GM13977 (cell line): Measurements from ENCODE around the gene PTPRM.

Source experiments
- DNase-seq: peaks from one replicate; pipeline ENCODE4 v3.0.0; 2012; ENCODE audit warnings: low spot score
- in situ Hi-C: fragments of 300-500 bp; cut with MboI; formaldehyde crosslinking; loops from one replicate; pipeline ENCODE4 v1.12.0; 2022; ENCODE audit warnings: low sequenced_read_pairs, low pct_unique_long_range_greater_than_20kb, mixed read lengths, inconsistent platforms; ENCODE audit not compliant: unreplicated experiment
- TF ChIP-seq, protein P1 (sequence below): IDR thresholded peaks from 2 replicates; pipeline ENCODE4 v1.5.1; 2012; ENCODE audit warnings: mild to moderate bottlenecking, control low read depth; ENCODE audit not compliant: insufficient read depth; ENCODE audit errors: extremely low read depth, missing control alignments

PTPRM gene

DNA sequence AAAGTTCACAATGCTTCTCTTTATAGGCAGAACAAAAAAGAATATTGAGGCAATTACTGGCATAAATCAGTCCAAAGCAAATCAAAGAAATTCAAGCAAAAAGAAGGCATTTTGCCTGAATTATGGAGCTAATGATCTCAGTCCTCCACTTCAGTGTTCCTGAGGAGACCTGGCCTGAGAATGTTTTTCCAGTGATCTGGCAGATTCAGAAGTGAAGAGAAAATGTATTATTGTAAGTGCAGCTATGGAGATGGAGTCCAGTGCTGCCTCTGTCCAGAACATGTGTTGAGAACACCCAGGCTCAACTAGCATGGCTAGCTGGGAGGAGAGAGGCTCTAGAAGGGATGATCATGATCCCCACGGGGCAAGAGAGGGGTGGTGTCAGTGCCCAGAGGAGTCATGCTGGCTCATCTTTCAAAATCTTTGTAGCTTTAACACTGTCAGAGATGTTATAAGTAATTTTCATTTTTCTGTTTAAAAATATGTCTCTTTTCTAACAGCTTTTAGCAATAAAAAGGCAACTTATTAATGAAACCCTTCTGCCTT lies 675.1 kb downstream of the PTPRM start:
- TF ChIP-seq, protein P1, sequence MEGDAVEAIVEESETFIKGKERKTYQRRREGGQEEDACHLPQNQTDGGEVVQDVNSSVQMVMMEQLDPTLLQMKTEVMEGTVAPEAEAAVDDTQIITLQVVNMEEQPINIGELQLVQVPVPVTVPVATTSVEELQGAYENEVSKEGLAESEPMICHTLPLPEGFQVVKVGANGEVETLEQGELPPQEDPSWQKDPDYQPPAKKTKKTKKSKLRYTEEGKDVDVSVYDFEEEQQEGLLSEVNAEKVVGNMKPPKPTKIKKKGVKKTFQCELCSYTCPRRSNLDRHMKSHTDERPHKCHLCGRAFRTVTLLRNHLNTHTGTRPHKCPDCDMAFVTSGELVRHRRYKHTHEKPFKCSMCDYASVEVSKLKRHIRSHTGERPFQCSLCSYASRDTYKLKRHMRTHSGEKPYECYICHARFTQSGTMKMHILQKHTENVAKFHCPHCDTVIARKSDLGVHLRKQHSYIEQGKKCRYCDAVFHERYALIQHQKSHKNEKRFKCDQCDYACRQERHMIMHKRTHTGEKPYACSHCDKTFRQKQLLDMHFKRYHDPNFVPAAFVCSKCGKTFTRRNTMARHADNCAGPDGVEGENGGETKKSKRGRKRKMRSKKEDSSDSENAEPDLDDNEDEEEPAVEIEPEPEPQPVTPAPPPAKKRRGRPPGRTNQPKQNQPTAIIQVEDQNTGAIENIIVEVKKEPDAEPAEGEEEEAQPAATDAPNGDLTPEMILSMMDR: no peak
- in situ Hi-C loops: no loop called here
- DNase-seq: no peak

DNA sequence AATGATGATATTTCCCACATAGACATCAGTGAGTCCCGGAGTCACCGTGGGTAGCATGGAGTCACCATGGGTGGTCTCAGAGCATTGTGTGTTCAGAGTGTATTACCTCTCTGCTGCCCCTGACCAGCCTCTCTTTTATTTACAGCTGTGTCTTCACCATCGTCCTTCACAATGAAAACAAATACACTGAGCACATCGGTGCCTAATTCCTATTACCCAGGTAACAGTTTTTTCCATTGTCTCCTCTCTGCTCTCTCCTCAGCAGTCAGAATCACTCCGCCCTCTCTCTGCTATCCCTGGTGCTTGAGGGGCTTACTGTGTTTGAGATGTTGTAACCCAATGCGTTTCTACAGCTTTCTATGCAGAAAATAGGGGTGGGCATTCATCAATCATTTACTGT lies 680.6 kb downstream of the PTPRM start:
- no peak for DNase-seq
- in situ Hi-C loops: no loop called here
- TF ChIP-seq, protein P1: no peak

DNA sequence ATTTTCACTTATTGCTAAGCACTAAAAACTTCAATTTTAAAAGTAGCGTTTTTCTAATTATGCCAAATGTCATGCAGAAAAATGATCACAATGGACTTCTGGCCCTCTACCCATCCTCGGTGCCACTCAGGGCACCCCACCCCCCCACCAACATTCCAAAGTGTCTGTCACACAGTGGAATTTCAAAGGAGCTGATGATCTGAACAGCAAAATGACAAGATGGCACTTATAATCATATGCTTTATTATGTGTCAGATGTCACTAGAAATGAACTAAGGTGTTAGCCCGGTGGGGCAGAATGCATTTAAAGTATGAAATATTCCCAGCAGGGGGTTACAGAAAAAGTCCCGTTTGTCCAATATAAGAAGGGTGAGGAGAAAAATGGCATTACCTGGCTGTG lies 681.5 kb downstream of the PTPRM start:
- DNase-seq: no peak
- TF ChIP-seq, protein P1: no peak
- in situ Hi-C loops: no loop called here

DNA sequence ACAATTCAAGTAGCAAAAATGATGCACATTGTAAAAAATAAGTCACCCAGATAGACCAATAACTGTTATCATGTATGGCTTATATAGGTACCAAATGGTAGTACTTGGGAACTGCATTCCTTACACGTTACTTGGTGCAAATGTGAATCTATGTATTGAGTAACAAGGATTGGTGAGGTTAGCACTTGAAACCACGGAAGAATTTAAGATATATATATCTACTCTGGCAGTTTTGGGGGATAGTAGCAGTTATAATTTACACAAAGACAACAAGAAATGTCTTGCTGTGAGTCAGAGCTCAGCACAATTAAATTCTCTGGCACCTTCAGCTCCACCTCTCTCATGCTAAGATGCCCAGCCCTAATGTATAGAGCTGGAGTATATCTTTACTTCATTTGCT lies 682.7 kb downstream of the PTPRM start:
- DNase-seq: no peak
- in situ Hi-C loops: no loop called here
- TF ChIP-seq, protein P1: no peak

GRCh38 chr18:8252371-8252770 lies 685.3 kb downstream of the PTPRM start:
- TF ChIP-seq, protein P1: no peak
- no peak for DNase-seq
- in situ Hi-C loops: no loop called here

GRCh38 chr18:8253944-8254343 lies 686.8 kb downstream of the PTPRM start:
- in situ Hi-C loops: no loop called here
- no peak for DNase-seq
- TF ChIP-seq, protein P1: no peak

DNA sequence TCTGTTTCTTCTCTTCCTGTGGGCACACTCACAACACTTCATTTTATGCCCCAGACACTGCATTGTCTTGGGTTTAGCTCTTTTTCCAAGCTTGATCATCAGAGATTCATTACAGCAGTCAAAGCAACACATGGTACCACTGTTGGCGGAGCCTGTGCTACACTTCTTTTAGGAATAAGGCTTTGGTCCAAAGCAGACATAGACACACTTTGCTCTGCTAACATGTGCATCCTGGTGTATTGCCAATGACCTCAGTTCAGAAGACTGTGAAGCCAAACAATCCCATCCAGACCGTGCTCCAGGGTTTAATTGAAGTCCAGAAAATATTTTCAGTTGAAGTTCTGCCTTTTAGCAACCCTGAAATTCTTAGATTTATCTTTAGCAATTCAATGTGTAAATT lies 687.5 kb downstream of the PTPRM start:
- in situ Hi-C loops: no loop called here
- TF ChIP-seq, protein P1: no peak
- no peak for DNase-seq
